NCI-H526 (cell line): ENCODE data around the gene C16orf95.

Source experiments
- DNase-seq, 2 experiments: peaks; one replicate each; lab custom pipeline; 2025; lab: John Stamatoyannopoulos, UW

C16orf95 gene

DNA sequence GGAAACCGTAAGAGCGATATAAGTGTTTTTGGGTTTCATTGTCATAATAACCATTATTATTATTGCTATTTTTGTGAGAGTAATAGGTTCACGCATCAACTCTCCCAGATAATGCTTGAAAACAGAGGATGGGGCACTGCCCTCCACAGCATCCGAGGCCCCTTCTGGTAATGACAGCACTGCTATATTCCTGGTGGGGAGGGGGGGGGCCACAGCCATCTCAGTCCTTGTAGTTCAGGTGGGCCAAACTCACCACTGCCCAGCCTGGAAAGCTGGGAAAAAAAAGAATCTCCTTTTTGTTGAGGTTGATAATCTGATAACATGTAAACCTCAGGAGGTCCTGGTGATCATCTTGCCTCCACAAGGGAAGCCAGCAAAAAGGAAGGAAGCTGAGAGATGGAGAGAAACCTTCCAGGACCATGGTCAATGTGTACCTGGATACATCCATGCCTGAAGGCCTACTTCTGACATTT lies 706 bp downstream of the C16orf95 start:
- DNase-seq = no peak

DNA sequence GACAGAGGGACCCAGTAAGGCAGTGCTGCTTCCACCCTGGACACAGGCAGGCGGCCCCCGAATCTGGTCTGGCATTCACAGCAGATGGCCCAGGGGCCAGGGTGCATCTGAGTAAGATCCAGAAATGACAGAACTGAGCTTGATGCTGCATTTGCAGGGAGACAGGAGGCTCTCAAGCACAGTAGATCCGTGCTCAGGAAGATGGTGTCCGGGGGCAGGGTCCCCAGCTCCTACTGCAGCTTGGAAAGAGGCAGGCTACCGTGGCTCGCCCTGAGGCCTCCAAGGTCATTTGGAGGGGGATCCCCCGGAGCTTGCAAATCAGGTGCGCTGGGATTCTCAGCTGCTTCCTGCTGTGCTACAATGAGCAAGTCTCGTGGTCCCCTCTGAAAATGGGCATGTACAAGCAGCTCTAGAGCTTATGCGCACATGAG lies 2.2 kb downstream of the C16orf95 start:
- DNase-seq = no peak

DNA sequence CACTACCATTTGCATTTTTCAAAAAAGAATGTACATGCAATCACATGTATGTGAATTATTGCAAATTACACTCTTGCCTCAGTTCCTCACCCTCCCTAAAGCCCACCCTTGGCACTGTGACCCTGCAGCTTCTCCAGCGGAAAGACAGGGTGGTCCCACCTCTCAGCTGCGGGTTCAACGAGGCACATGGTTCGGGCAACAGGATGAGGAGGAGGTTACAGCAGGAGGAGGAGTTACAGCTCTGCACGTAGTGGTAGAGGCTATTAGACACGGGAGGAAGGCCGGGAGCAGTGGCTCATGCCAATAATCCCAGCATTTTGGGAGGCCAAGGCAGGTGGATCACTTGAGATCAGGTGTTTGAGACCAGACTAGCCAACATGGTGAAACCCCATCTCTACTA lies 5.2 kb downstream of the C16orf95 start:
- DNase-seq = no peak

DNA sequence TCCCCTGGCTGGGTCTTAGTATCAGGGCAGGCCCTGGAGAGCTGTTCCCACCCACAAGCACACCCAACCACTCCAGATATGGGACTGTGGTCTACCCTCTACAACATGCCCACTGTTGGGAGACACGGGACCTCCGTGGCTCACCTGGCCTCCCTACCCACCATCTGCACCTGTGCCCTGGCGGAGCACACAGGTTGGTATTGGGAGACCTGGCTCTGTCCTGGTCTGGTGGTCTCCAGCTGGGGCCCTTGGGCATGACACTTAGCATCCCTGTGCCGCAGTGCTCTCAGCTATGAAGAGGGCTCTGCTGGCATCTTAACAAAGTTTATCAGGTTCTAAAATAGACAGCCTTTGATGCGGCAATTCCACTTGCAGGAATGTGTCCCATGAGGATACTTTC lies 5.8 kb downstream of the C16orf95 start:
- DNase-seq = no peak

DNA sequence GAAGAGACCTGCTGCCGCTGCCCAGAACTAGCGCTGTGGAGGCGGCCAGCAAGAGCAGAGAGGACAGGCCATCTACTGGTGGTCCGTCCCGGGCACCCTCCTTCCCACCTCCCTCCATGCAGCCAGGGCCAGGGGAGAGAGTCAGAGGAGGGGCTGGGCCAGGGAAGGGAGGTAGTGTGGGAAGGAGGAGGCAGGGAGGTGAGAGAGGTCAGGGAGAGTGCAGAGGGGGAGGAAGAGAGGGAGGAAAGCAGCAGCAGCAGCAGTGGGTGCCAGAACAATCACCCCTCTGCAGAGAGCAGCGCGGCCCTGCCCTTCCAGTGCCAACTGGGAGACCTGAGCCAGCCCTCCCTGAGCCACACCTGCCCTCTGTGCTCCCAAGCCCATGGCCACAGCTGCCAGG lies 6.6 kb downstream of the C16orf95 start:
- DNase-seq = no peak

DNA sequence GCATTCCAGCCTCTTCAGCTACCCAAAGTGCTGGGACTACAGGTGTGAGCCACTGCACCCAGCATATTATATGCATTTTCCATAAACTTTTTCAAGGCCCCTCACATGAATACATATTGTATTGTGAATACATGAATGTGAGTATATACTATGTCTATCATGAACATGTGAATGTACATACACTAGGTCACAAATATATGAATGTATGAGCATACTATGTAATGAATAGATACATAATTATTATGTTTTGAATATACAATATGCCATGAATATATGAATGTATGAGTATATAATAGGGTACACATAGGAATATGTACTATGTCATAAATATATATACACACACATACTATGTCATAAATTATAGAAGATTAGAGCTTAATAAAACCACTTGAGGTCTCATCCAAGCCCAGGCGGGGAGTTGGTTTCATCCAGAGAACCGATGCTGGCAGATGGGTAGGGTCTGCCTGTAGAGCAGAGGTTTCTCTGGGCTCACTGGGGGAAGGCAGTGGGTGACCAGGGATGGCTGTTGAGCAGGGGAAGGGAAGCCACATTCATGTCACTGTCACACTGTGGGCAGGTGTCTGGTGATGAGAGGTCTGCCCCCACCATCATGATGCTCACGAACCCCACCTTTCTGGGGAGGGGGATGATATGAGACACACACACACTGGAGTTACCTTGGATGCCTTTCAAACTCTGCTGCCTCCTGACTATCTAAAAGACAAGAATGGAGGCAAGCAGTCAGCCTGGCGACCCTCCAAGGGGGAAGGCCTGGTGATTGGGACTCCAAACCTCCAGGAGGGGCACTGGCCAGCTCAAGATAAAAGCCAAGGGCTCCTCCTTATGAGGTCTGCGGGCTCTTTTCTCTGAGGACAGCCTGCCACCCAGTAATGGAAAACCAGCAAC lies 7.3 kb downstream of the C16orf95 start:
- DNase-seq = no peak

DNA sequence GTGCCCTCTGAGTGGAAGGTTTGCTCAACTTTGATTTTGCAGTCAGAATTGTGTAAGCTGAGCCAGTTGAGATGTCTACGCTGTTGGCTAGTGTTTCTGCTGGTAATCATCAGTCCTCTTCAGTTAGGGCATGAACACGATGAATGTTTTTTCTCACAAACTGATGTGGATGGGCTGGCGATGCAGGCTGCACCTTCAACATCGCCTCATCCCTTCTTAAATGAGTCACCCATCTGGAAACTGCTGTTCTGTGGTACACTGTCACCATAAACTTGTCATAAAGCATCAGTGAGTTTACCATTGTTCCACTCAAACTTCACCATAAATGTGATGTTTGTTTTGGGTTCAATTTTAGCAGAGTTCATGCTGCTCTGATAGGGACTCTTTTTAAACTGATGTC lies 8.4 kb downstream of the C16orf95 start:
- DNase-seq = no peak

DNA sequence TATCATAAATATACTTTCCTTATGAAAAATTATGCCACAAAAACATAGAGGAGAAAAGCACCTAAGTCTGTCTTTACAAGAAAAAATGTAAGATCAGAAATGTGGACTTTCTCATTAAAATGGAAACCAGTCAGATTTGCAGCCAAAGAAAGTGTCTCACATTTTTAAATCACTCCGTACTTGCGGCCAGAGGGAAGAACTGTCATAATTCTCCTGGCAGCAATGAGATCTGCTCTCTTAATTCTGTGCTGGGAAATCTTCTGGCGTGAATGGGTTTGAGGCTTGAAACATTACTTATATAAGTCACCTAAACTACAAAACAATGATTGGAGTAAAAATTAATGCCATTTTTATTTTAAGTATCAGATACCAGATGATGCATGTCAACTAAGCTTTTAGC lies 10.7 kb downstream of the C16orf95 start:
- no peak for DNase-seq

DNA sequence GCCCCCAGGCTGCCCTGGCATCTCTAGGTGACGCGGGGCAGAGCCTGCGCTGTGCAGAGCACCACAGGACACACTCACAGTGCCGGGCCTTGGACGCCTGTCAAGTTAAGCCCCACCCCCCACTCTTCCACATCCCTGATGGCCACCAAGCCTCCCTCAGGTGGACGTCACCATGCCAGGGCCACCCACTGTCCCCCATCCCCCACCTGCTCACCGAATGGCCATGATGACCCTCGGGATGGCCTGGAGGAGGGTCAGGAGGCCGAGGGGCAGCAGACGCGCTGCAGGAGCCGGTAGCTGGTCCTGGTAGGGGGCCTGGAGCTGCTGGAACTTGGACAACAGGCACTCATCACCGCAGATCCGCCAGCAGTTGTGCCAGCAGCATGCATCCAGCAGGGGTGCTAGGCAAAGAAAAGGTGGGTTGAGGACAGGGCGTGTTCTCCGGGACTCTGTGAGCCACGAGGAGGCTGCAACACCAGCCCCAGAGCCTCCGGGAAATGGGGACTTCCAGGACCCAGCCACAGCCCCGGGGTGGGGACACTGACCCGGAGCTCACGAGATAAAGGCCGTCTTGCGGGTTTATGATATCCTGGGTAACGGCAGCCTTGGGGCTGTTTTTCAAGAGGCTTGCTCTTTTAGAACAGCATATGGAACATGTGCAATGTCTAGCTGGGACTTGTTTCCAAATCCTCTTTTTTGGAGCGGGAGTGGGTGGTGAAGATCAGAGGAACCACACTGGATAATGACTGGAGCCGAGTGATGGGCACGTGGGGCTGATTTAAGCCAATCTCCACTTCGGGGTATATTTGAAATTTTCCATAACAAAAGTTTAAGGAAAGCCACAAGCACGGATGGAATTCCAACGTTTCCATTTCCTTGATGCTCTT lies 11.4 kb downstream of the C16orf95 start:
- no peak for DNase-seq

DNA sequence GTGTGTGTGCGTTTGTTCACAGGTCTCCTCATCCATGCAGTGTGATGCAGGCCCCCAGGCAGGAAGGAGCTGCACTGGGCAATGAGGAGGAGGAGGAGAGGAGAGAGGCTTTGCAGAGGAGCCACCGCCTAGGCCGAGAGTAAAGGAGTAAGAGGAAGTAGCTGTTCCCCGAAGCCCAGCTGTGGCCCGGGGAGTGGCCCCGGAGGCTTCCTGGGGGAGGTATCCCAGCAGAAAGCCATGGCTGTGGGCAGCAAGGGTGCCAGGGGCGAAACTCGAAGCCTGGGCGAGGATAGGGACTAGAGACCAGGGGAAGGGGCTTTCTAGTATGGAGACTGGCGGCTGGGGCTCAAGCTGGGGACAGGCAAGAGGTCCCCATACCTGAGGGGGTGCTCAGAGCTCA lies 12.2 kb downstream of the C16orf95 start:
- no peak for DNase-seq

DNA sequence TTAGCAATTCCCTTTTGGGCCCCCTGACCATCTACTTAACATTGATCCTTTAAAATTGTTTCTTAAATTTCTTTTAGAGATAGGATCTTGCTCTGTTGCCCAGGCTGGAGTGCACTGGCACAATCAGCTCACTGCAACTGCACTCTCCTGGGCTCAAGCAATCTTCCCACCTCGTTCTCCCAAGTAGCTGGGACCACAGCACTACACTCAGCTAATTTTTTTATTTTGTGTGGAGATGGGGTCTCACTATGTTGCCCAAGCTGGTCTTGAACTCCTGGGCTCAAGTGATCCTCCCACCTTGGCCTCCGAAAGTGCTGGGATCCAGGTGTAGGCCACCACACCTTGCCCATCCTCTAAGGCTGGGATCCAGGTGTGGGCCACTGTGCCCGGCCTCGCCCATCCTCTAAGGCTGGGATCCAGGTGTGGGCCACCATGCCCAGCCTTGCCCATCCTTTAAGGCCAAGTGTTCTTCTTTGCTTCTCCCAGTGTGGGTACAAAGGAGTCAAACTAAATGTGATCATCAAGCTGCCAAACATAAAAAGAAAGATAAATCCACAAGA lies 13.2 kb downstream of the C16orf95 start:
- DNase-seq = no peak

DNA sequence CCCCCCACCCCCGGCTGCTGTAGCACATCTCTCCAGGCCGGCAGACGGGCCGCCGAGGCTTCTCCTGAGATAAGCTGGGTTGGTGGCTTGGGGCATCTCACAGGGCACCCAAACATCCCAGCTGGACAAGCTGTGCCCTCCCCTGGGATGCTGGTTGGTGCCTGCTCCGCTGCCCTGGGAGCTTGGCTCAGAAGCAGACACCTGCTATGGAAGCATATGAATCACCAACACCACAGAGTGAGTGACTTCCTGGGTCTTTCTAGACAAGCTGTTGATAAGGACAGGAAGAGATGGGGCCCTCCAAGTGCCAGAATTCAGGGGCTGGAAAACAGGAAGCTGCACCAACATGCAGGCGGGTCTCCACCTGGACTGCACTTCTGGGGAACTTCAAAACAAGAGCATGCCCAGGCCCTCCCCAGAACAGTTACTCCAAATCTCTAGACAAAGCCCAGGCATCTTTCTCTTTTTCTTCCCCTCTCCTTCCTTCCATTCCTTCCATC lies 13.7 kb downstream of the C16orf95 start:
- no peak for DNase-seq

DNA sequence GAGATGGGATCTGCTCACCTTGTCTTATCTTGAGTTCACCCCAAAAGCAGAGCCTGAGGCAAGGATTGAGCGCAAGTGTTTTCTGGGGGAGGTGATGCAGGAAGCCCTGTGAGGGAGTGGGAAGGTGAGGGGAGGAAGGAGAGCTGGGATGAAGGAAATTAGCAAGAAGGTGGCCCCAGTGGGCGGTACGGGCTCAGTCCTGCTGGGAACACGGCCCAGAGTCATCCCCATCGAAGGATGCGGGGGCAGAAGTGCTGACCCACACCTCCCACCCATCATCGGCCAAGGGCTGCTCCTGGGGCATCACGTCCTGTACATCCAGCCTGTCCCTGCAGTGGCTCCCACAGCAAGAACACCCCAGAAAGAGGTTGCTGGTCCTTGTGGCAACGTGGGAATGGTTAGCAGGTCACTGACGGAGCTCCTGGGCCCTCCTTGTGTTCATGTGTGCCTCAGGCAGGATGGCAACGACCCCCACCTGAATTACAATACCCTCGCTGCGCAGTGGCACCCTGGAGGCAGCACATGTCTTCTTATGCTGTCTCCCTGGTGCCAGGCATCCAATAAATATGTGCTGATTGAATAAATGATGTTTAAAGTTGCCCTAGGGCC lies 18.2 kb downstream of the C16orf95 start:
- DNase-seq = no peak

DNA sequence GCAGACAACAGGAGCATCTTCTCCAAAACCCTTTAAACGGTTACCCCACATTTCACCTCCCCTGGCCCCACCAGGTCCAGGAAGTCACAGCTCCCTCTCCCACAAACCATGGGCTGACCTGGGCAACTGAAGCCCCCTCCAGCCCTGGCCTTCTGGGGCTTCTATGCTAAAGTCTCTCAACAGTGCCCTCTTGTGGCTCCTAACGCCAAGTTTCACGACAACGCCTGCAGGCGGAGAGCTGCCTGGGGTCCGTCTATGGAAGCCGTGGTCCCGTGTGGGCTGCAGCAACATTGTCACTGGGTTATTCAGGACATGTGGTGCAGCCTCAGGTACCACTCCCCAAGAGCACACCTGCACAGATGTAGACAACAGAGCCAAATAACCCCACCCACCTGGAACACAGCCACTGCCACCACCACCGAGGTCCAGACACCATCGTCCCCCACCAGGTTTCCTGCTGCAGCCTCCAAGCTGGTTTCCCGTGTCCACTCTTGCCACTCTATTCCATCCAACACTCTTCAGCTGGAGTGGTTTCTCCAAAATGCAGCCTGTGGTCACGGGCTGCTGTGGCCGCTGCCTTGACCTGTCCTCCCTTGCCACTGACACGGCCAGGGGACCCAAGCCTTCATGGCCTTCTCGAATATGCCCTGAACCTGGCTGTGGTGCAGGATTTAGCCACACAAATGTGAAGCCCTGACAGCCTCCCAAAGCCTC lies 19.1 kb downstream of the C16orf95 start:
- peak; percentile 1 to 44 for DNase-seq

DNA sequence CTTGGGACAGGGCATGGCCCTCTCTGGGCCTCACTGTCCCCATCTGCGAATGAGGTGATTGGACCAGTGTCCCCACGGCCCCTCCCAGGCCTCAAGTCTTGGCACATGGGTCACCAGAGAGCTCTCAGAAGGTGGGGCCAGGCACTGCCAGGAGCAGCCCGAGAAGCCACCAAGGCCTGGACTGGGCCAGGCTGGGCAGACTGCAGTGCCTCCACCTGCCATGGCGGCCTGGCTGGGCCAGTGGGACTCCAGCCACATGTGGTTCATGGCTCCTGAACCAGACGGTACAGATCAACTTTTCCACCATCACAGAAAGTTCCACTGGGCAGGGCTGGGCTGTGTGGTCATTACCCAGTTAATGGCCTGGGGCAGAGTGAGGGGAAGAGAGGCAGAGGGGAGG lies 19.8 kb downstream of the C16orf95 start:
- no peak for DNase-seq

DNA sequence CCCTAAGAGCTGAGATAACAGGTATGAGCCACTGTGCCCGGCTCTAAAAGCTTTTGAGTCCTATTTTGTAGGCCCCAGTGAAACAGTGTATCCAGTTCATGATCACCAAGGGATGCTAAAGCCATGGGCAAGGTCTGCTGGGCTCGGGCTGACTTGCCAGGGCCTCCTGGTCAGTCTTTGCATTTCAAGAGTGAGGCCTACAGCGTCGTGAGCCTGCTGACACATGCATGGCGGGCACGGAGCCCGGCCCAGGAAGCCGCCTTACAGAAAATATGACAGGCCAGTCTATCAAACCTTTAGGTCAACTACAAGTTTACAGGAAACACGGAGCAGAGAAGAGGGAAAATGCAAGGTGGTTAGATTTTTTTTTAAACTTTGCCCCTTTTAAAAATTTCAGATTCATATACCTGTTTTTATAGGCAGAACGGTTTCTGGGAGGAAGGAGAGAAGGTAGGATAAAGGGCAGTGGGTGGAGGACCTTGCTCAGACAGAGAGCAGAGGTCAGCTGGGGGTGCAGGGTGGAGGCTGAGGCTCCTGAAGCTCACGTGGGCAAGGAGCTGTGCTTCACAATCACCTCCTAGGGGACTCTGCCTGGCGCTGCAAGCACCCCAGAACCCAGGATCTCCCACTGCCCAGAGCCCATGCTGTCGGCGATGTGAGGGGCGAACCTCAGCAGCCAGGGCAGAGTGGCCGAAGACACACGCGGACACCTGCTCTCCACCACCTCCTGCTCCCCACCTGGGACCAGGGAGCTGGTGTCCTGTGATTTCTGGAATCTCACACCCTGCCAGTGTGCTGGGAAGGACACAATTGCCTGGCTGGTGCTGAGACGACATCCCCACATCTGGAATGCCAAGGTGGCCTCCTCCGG lies 21.3 kb downstream of the C16orf95 start:
- no peak for DNase-seq

DNA sequence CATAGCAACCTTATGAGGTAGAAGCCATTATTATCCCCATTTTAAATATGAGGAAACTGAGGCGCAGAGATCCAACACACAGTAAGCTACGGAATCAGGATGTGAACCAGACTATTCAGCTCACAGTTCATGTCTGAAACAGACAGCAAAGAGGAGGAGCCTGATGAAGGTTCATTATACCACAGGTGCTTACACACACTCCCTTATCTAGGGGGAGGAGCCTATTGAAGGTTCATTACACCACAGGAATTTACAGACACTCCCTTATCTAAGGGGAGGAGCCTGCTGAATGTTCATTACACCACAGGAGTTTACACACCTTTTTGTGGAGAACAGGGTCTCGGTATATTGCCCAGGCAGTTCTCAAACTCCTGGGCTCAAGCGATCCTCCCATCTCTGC lies 21.9 kb downstream of the C16orf95 start:
- peak; percentile 1 to 19 for DNase-seq

DNA sequence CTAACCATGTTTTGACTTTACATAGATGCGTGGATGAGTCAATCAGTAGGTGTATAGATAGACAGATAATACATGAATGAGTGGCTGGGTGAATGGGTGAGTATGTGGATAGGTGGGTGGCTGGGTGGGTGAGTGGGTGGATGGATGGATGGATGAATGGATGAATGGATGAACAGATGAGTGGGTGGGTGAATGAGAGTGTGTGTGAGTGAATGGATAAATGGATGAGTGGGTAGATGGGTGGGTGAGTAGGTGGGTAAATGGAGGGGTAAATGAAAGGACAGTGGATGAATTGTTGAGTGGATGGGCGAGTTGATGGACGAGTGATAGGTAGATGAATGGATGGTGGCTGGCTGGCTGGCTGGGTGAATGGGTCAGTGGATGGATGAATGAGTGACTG lies 23.2 kb downstream of the C16orf95 start:
- DNase-seq = no peak

DNA sequence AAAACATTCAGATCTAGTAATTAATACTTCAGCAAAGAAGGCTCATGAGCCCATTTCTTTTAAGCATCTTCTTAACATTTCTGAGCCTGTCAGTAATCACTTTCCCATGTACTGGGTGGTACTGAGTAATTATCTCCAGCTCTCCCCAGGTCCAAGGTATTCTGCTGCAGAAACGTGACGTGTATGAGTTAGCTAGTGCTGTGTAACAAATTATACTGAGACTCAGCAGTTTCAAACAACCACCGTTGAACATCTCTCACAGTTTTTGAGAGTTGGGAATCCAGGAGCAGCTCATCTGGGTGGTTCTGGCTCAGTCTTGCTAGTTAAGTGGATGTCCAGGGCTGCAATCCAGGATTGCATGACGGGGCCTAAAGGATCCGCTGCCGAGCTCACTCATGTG lies 25.2 kb downstream of the C16orf95 start:
- no peak for DNase-seq

DNA sequence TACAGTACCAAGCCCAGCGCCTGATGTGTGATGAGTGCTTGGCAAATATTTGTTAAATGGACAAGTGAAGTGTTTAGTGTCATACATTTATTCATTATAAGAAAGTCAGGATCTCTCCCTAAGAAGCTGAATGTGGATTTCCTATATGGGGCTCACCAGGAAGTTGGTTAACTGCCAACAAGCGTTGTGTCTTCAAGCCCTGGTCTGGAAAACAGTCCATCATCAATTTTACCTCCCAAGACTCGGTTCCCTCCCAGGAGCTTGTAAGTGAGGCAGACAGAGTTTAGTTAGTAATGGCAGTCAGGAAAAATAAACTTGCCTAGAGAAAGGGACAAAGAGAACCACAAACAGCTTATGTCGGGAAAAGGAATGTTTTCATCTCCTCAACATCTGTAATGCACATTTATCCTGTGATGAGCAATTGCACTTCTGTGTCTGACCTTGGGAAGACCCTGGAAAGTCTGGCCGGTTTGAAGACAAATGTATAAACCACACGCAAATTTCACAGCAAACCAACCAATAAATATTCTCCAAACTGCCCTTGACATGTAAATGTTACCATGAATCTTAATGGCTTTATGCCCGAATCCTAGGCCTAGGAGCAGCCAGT lies 28.3 kb downstream of the C16orf95 start:
- no peak for DNase-seq
